Measurements from ENCODE around the gene XPO6.

XPO6 gene

DNA sequence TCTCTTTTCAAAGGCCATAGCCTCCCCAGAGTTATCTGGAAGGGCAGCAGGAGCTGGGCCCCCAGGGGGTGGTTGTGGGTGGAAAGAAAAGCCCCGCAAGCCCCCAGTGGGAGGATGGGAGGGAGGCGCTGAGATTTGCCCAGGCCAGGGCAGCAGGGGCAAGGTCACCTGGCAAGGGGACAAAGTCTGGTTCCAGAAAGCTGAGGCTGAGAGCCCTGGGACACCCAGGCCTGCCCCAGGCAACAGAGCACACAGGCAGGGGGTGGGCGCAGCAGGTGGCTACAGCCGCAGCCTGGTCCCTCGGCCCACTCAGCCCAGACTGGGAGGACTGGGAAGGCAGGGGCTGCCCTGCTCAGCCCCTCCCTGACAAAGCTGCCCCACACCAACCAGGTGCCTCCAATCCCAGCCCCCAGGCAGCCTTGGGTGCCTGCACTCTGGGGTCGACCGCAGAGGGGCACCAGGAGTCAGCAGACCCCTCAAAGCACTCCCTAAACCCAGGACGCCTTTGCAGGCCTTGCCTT is 124.6 kb downstream of the XPO6 start:
- H3K4me3 ChIP-seq (ENCODE audit: low read length), result no peak overlapping the region
- no peak overlapping the region for H3K9ac ChIP-seq (ENCODE audit: low read length)
- no peaks in the 10 kb centered on the region for H3K27me3 ChIP-seq (ENCODE audit: control insufficient read depth, insufficient read depth, low read length)
- H3K4me1 ChIP-seq (ENCODE audit: control insufficient read depth, insufficient read depth, low read length), result no peaks in the 10 kb centered on the region
- no peak overlapping the region for H3K27ac ChIP-seq (ENCODE audit: low read depth, low read length)
- H3K36me3 ChIP-seq (ENCODE audit: control insufficient read depth, insufficient read depth, low read length), result no peaks in the 10 kb centered on the region

DNA sequence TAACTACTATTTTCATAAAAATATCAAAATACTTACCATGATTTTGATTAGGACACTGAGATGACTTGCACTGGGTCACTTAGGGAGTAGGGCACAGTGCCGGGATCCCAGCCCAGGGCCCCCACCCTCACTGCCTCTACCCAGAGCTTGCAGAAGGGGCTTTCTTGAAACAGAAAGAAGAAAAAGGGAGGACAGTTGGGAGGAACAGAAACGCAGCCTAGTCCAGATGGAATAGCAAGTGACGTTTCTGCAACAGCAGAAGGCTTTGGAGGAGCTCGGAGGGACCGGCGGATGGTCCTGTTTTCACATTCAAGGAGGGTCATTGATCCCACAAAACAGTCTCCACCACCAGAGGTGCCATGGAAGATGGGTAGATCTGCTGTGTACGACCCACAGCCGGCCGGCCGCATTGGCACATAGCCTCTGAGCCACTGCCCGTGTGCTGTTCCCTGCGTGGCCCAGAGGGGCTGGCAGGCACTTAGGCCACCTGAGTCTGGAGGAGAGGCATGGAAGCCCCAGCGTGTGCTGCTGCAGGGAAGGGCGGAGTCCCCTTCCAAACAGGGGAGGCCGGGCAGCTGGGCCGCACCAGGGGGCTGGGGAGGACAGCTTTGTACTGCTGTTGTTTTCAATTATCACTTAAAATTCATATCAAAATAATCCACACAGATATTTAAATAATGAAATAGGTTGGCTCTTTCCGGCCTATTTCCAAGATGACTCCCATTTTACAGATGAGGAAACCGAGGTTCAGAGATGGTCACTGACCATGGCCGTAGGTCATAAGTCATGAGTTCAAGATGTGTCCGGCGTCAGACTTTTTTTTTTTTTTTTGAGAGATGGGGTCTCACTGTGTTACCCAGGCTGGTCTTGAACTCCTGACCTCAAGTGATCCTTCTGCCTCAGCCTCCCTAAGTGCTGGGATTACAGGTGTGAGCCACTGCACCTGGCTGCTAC is 125.3 kb downstream of the XPO6 start:
- Histone ChIP-seq H3K27ac (ENCODE audit: low read depth, low read length) (no peak overlapping the region), H3K4me1 (ENCODE audit: control insufficient read depth, insufficient read depth, low read length) (no peaks in the 10 kb centered on the region), H3K27me3 (ENCODE audit: control insufficient read depth, insufficient read depth, low read length) (no peaks in the 10 kb centered on the region), H3K9ac (ENCODE audit: low read length) (no peak overlapping the region), H3K4me3 (ENCODE audit: low read length) (no peak overlapping the region), H3K36me3 (ENCODE audit: control insufficient read depth, insufficient read depth, low read length) (no peaks in the 10 kb centered on the region)

GRCh38 chr16:28085389-28086171 is 126.2 kb downstream of the XPO6 start:
- Histone ChIP-seq H3K4me1 (ENCODE audit: control insufficient read depth, insufficient read depth, low read length) (no peaks in the 10 kb centered on the region), H3K27ac (ENCODE audit: low read depth, low read length) (no peak overlapping the region), H3K9ac (ENCODE audit: low read length) (no peak overlapping the region), H3K4me3 (ENCODE audit: low read length) (no peak overlapping the region), H3K36me3 (ENCODE audit: control insufficient read depth, insufficient read depth, low read length) (no peaks in the 10 kb centered on the region), H3K27me3 (ENCODE audit: control insufficient read depth, insufficient read depth, low read length) (no peaks in the 10 kb centered on the region)

- Histone ChIP-seq H3K27ac (ENCODE audit: low read depth, low read length) (no peak overlapping the region), H3K36me3 (ENCODE audit: control insufficient read depth, insufficient read depth, low read length) (no peaks in the 10 kb centered on the region), H3K27me3 (ENCODE audit: control insufficient read depth, insufficient read depth, low read length) (no peaks in the 10 kb centered on the region), H3K4me1 (ENCODE audit: control insufficient read depth, insufficient read depth, low read length) (no peaks in the 10 kb centered on the region), H3K4me3 (ENCODE audit: low read length) (no peak overlapping the region), H3K9ac (ENCODE audit: low read length) (no peak overlapping the region)
Measured at GRCh38 chr16:28084209-28084608, 127.6 kb downstream of the XPO6 start.

DNA sequence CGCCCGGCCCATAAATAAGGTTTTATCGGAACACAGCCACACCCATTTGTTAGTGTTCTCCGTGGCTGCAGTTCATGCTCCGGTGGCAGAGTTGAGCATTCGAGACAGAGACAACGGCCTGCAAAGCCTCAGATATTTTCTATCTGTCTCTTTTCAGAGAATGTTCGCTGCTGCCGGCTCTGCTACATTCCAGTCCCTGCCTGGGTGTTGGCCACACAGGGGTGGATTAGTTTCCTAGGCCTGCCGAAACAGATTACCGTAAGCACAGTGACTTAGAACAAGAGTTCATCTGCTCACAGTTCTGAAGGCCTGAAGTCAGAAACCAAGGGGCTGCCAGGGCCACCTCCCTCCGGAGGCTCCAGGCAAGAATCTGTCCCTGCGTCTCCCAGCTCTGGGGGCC is 129.1 kb downstream of the XPO6 start:
- Histone ChIP-seq H3K9ac (ENCODE audit: low read length) (no peak overlapping the region), H3K36me3 (ENCODE audit: control insufficient read depth, insufficient read depth, low read length) (no peaks in the 10 kb centered on the region), H3K27me3 (ENCODE audit: control insufficient read depth, insufficient read depth, low read length) (no peaks in the 10 kb centered on the region), H3K4me1 (ENCODE audit: control insufficient read depth, insufficient read depth, low read length) (no peaks in the 10 kb centered on the region), H3K4me3 (ENCODE audit: low read length) (no peak overlapping the region), H3K27ac (ENCODE audit: low read depth, low read length) (no peak overlapping the region)

GRCh38 chr16:28081391-28081968 is 130.3 kb downstream of the XPO6 start:
- Histone ChIP-seq H3K27ac (ENCODE audit: low read depth, low read length) (no peak overlapping the region), H3K9ac (ENCODE audit: low read length) (no peak overlapping the region), H3K27me3 (ENCODE audit: control insufficient read depth, insufficient read depth, low read length) (no peaks in the 10 kb centered on the region), H3K36me3 (ENCODE audit: control insufficient read depth, insufficient read depth, low read length) (no peaks in the 10 kb centered on the region), H3K4me3 (ENCODE audit: low read length) (no peak overlapping the region), H3K4me1 (ENCODE audit: control insufficient read depth, insufficient read depth, low read length) (no peaks in the 10 kb centered on the region)

DNA sequence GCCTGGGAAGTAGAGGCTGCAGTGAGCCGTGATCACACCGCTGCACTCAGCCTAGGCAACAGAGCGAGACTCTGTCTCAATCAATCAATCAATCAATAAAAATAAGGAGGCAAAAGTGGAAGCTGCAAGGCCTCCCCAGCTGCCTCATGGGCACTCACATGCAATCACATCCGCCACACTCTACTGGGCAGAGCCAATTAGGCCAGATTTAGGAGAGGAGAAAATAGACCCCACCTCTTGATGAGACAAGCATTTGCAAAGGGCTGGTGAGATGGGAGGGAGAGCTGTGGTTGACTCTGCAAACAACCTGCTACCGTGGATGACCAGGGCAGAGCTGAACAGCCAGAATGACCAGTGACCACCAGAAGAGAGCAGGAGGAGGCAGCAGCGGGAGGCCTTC is 133.5 kb downstream of the XPO6 start:
- Histone ChIP-seq H3K27ac (ENCODE audit: low read depth, low read length) (no peak overlapping the region), H3K36me3 (ENCODE audit: control insufficient read depth, insufficient read depth, low read length) (no peaks in the 10 kb centered on the region), H3K9ac (ENCODE audit: low read length) (no peak overlapping the region), H3K27me3 (ENCODE audit: control insufficient read depth, insufficient read depth, low read length) (no peaks in the 10 kb centered on the region), H3K4me3 (ENCODE audit: low read length) (no peak overlapping the region), H3K4me1 (ENCODE audit: control insufficient read depth, insufficient read depth, low read length) (no peaks in the 10 kb centered on the region)

- Histone ChIP-seq H3K27me3 (ENCODE audit: control insufficient read depth, insufficient read depth, low read length) (no peaks in the 10 kb centered on the region), H3K4me3 (ENCODE audit: low read length) (no peak overlapping the region), H3K9ac (ENCODE audit: low read length) (no peak overlapping the region), H3K4me1 (ENCODE audit: control insufficient read depth, insufficient read depth, low read length) (no peaks in the 10 kb centered on the region), H3K36me3 (ENCODE audit: control insufficient read depth, insufficient read depth, low read length) (no peaks in the 10 kb centered on the region), H3K27ac (ENCODE audit: low read depth, low read length) (no peak overlapping the region)
Measured at GRCh38 chr16:28073836-28074235, 137.9 kb downstream of the XPO6 start.

DNA sequence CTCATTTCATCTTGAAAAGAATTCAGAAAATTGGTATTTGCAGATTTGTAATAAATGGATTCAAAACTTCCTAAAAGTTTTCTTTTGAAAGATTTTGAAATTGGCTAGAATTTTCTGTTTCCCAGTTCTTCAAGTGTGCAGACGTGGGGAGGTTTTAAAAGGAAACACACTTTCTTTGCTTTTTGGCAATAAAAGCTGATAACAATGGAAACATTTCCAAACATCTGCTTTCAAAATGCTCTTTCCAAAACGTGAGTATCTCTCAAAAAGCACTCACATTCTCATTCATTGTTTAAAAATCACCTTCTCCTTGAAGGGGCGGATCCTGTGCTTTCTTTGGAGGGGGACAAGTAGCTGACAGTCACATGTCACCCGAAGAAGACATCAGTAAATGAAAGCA is 139.7 kb downstream of the XPO6 start:
- Histone ChIP-seq H3K27ac (ENCODE audit: low read depth, low read length) (no peak overlapping the region), H3K27me3 (ENCODE audit: control insufficient read depth, insufficient read depth, low read length) (no peaks in the 10 kb centered on the region), H3K4me3 (ENCODE audit: low read length) (no peak overlapping the region), H3K9ac (ENCODE audit: low read length) (no peak overlapping the region), H3K4me1 (ENCODE audit: control insufficient read depth, insufficient read depth, low read length) (no peaks in the 10 kb centered on the region), H3K36me3 (ENCODE audit: control insufficient read depth, insufficient read depth, low read length) (no peaks in the 10 kb centered on the region)

DNA sequence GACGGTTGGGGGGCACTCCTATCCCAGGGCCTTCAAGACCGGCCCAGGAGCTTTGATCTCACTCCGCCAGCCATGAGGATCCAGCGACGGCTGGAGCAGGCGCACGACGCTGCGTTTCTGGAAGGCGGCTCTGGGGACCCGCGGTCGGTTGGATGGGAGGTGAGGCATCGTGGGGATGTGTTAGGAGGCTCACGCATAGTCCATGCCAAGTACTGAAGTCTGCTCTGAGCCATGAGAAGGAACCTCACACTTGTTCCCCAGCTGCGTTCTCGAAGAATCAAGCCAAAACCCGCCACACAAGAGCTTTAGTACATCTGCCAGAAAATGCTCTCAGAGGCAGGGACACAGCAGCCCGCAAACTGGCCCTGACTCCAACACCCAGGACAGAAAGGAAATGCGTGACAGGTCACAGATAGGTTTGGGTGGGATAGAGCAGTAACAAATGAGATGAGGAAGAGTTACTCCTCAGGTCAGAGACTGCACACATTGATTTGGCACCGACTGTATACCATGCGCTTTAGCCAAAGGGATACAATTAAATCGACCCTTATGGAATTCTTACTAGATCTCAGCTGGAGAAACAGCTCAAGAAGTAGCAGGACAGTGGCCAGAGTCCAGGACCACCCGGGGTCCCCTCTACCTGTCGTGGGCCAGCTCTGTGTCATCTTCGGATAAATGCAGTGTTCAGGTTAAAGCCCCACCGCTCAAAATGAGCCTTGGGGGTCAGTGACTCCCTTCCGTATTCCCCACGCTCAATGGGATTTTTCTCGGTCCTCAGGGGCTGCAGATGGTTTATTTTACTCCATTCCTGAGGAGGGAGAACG is 141.6 kb downstream of the XPO6 start:
- Histone ChIP-seq H3K36me3 (ENCODE audit: control insufficient read depth, insufficient read depth, low read length) (no peaks in the 10 kb centered on the region), H3K4me3 (ENCODE audit: low read length) (no peak overlapping the region), H3K9ac (ENCODE audit: low read length) (no peak overlapping the region), H3K27ac (ENCODE audit: low read depth, low read length) (no peak overlapping the region), H3K27me3 (ENCODE audit: control insufficient read depth, insufficient read depth, low read length) (no peaks in the 10 kb centered on the region), H3K4me1 (ENCODE audit: control insufficient read depth, insufficient read depth, low read length) (no peaks in the 10 kb centered on the region)

DNA sequence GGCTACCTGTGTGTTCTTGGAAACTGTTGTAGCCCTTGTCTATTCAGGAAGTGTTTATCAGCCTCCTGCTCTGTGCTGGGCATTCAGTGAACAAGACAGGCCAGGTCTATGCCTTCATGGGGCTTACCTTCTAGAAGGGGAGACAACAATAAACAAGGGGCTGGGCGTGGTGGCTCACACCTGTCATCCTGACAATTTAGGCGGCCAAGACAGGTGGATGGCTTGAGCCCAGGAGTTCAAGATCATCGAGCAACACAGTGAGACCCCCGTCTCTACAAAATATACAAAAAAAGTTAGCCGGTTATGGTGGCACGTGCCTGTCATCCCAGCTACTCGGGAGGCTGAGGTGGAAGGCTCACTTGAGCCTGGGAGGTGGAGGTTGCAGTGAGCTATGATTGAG is 142.8 kb downstream of the XPO6 start:
- Histone ChIP-seq H3K27ac (ENCODE audit: low read depth, low read length) (no peak overlapping the region), H3K27me3 (ENCODE audit: control insufficient read depth, insufficient read depth, low read length) (peaks cover 4% of the 10 kb centered on the region), H3K4me1 (ENCODE audit: control insufficient read depth, insufficient read depth, low read length) (no peaks in the 10 kb centered on the region), H3K36me3 (ENCODE audit: control insufficient read depth, insufficient read depth, low read length) (no peaks in the 10 kb centered on the region), H3K9ac (ENCODE audit: low read length) (no peak overlapping the region), H3K4me3 (ENCODE audit: low read length) (no peak overlapping the region)
